WI38 (cell line): ENCODE data around the gene SIL1.

Source experiments
- H3K4me3 ChIP-seq: 2 replicates; pipeline ENCODE4 v1.5.1; 2011; ENCODE audit warnings: low read depth, mild to moderate bottlenecking, control low read depth, low read length
- TF ChIP-seq, protein P1 (sequence below): IDR thresholded peaks from 2 replicates; pipeline ENCODE4 v1.5.1; 2012; ENCODE audit warnings: low read depth, mild to moderate bottlenecking, control low read depth, low read length

The SIL1 gene

DNA sequence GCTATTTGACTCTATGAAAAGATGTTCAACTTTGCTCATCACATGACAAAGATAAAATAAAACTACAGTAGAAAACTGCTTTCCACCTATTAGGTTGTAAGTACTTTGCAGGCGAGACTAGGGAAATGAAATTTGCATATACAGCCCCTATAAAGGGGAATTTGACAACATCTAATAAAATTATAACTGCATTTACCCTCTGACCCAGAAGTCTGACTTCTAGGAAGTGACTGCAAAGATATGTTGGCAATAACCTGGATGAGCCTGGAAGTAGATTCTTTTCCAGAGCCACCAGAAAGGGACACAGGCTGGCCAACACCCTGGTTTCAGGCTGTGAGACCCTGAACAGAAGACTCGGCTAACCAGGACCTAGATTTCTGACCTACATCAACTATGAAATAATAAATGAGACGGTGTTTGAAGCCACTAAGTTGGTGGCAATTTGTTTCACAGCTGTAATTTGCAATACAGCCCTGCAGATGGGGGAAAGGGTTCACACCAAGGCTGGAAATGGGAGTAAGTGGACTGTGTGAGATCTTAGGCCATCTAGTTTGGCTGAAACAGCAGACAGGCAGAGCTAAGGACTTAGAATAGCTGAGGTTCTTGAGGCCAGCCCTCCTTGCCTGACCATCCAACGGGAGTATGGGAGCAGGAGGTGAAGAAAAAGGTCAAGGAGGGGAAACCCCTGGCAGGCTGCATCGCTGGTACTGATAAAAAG, 106.6 kb downstream of the SIL1 start:
- no peak overlapping the region for H3K4me3 ChIP-seq
- TF ChIP-seq, protein P1, sequence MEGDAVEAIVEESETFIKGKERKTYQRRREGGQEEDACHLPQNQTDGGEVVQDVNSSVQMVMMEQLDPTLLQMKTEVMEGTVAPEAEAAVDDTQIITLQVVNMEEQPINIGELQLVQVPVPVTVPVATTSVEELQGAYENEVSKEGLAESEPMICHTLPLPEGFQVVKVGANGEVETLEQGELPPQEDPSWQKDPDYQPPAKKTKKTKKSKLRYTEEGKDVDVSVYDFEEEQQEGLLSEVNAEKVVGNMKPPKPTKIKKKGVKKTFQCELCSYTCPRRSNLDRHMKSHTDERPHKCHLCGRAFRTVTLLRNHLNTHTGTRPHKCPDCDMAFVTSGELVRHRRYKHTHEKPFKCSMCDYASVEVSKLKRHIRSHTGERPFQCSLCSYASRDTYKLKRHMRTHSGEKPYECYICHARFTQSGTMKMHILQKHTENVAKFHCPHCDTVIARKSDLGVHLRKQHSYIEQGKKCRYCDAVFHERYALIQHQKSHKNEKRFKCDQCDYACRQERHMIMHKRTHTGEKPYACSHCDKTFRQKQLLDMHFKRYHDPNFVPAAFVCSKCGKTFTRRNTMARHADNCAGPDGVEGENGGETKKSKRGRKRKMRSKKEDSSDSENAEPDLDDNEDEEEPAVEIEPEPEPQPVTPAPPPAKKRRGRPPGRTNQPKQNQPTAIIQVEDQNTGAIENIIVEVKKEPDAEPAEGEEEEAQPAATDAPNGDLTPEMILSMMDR, result no peak

DNA sequence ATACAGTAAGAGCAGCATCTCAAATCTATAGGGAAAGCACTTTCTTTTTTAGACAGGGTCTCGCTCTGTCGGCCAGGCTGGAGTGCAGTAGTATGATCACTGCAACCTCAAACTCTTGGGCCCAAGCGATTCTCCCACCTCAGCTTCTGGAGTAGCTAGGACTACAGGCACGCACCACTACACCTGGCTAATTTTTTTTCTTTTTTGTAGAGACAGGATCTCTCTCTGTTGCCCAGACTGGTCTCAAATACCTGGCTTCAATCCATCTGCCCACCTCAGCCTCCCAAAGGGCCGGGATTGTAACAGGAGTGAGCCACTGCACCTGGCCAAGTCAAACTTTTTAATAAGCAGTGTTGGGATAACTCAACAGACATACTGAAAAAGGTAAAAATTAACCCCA, 107.6 kb downstream of the SIL1 start:
- TF ChIP-seq, protein P1, result no peak
- H3K4me3 ChIP-seq, result no peak overlapping the region

DNA sequence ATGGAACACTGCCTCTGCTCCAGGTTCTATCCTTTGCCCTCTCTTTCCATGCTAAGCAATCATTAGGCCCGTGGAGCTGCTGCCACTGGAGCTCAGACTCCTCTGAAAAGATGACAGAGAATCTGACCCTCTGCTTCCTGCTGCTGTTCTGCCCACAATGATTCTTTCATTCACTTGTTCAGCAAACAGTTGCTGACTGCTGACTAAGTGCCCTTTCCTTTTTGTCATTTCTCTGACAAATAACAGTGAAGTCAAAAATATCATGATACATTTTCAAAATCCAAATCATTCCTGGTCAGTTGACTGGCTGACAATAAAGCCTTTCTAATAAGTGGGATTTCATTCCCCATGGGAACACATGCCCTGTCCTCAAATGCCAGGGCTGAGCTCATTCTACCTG, 110.1 kb downstream of the SIL1 start:
- TF ChIP-seq, protein P1, result no peak
- H3K4me3 ChIP-seq, result no peak overlapping the region

DNA sequence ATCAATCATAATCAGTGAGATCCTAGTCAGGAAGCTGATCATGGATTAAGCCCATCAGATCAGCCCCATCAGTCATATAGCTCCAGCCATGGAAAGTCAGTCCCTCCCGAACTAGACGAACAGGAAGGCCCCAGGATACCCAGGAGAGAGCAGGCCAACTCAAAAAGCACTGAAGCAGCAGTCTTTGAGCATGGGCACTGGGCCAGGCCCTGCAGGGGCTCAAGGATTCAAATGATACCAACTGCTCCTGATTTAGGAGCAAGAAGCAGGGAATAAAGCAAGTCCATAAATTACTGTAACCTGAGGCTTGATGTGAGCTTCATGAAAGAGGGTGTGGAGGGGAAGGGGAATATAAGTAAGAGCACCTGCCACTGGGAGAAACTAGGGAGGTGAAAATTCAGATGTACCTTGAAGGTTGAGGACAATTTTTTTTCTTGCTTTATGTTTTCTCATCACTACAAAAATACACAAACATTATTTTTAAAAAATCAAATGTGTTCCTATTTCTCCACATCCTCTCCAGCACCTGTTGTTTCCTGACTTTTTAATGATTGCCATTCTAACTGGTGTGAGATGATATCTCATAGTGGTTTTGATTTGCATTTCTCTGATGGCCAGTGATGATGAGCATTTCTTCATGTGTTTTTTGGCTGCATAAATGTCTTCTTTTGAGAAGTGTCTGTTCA, 115.2 kb downstream of the SIL1 start:
- no peak overlapping the region for H3K4me3 ChIP-seq
- TF ChIP-seq, protein P1, result no peak

DNA sequence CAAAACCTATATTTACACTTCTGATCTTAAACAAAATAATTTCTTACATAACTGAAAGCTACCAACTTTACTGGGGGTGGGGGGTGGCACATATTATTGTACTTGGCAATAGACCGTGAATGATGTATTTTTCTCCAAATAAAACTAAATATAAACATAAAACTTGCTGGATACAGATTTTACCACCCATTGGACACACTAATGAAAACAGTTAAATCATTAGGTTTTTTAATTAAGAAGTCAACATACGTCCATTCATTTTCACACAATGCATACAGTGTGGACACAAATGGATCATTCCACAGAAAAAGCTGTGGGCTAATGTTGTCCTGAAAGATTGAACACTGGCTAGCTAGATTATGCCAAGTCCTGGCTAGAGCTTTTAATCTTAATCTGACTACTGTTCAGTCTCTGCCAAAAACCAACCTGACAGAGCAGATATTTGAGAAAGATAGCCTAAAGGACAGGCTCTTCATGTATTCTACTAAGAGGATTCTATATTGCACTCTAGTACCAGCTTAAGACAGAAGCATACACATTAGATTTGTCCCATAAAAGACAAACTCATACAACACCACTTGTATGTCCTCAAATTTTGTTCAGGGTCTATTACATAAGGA, 118.1 kb downstream of the SIL1 start:
- H3K4me3 ChIP-seq, result no peak overlapping the region
- TF ChIP-seq, protein P1, result no peak

DNA sequence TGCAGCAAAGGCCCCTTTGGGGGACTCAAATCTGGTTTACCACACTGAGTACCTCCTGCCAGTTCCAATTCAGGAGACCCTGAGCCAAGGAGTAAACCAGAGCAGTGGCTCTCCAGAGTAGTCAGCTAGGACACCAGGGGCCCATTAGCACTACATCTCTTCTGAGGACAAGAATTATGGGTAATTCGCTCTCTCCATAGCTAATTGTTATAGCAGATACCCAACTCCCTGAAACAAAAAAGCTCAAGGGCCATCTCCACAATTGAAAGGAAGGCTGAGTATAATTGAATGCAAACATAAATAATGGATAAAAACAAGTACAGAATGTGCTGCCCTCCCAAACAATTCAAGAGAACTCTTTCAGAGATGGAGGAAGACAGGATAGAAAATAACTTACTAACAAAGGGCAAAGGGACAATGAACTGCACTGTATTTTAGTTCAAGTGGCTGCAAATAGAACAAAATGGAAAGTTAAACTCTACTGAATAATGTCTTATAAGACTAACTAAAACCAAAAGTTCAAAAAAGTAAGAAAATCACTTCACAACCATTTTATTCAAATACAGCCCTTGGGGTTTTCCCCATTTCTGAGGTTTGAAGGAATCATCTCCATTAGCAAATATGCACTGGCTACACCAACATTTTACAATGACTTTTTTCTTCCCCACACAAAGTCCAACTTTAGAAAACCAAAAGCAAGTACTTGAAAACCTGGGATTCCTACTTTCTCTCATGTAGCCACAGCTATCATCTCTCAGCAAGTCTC, 118.8 kb downstream of the SIL1 start:
- TF ChIP-seq, protein P1, result no peak
- no peak overlapping the region for H3K4me3 ChIP-seq

DNA sequence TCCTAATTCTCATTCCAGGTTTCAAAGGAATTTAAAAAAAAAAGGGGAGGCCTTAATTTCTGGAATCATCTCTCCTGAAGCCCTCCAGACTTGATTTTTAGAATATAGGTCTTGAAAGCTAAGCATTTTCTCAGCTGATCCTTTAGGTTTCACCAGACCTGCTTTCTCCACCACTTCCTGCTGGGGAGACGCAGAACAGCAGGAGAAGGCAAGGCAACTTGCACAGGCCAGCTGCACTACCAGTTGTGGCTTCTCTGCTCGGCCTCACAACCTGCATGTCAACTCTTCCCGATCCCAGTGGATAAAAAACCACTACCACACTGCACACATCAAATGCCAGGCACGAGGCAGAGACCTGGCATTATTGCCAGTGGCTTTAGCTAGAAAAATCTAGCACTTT, 119.8 kb downstream of the SIL1 start:
- no peak overlapping the region for H3K4me3 ChIP-seq
- TF ChIP-seq, protein P1, result no peak
